ENCODE results near the gene PRODH2.
"Not testable (repeated sequence)": the region's sequence is repeated elsewhere in the genome, so short reads cannot be mapped to it uniquely, and the experiment has no call there.

PRODH2 gene

DNA sequence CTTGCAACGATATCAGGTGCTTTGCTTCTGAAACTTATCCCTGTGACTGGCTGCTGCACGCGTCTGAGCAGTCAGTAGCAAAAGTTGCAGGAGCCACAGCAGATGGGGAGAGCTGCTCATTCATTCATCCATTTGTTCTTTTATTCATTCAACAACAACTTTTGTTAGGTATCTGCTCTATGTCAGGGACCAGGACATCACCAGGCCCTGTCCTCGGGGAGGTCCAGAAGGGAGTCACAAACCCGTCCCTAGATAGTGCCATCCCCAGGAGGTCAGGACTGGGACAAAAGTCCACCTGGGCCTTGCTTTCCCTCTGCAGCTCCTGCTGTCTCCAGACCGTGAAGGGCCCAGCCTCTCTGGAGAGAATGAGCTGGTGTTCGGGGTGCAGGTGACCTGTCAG lies 34.7 kb downstream of the PRODH2 start:
- DNase-seq, result no peak

DNA sequence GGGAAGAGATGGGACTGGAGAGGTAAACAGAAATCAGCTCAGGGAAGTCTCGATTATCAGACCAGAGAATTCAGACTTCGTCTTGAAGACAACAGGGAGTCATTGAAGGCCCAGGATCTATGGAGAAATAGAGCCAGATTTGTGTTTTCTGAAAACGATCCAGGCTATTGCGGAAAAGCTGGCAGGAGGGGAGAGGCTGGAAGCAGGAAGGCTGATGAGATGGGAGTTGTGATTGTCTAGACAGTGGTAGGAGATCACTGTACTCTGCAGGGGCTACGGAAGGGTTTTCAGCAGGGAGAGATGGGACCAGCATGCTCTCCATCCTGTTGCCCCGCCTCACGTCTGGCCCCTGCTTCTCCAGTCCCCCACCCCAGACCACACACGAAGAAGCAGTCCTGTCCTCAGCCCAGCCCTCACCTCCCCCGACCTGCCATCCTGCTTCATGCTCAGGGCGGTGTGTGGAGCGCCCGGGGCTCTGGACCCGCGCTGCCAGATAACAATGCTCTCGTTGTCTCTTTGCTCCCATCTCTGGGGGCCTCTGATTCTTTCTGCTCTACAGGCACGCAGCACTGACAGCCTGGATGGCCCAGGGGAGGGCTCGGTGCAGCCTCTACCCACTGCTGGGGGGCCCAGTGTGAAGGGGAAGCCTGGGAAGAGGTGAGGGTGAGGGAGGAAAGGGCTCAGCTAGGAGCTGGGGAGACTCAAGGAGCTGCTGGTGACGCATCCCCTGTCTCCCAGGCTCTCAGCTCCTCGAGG lies 35.4 kb downstream of the PRODH2 start:
- no peak for DNase-seq

DNA sequence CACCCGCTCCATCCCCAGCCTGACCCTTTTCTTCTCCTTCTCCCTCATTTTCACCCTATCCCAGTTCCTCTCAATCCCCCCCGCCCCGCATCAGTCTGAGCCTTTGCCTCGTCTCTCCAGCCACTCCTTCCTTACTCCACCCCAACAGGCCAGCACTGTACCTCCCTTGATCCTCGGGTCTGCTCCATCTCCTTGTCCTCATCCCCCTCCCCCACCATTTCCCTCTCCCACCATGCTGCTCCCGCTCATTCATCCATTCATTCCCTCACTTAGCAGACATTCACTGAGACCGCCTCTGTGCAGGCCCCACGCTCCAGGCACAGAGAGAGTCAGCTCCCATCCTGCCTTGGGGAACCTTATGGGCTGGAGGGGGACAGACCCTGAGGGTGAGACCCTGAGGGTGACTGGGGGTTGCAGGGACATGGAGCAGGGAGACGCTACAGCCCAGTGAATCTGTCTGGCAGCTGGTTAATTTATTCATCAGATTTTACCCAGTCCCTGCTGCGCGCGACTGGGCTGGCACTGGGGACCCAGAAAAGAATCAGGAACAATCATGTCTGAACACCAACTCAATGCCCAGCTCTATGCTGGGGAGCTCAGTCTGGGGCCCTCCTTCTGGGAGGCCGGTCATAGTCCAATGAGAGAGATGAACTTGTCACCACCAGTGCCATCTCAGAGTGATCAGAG lies 36.4 kb downstream of the PRODH2 start:
- no peak for DNase-seq

DNA sequence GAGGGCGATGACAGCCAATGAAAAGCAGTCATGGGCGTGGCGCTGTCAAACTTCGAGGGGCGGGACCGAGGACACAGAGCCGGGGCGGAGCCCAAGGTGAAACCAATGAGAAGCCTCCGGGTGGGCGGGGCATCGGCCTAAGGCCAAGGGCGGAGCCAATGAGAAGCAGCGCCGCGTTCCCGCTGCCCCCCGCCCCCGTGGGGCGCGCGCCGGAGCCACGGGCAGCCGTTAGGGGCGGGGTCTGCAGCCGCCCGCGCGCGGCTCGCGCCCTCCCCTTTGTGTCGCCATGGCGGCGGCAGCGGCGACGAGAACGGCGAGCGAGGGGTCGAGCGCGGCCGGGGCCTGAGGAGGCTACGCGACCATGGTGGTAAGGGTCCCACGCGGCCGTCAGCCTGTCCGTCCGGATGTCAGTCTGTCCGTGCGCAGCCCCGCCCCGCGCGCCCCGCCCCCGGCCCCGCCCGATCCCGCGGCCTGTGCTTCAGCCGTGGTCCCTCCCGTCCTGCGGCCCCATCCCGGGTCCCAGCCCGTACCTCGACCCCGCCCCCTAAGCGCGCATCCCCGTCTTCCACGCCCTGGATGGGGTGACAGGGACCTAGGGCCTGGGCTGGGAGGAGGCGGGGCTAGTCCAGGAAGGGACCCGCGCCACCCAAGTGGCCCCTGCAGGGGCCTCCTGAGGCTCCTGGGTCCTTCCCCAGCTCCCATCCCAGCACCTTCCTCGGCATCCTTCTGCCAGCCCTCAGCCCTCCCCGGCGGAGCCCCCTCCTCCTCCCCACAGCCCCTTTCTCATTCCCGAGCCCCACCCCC lies 37.1 kb downstream of the PRODH2 start, which contains the start of gene ARHGAP33:
Gene ARHGAP33 (plus strand): TSS at position 267 of the 804 bp plus-strand sequence. CDS start 95 bp downstream, at position 362.
- DNase-seq, result peak; percentile 89

DNA sequence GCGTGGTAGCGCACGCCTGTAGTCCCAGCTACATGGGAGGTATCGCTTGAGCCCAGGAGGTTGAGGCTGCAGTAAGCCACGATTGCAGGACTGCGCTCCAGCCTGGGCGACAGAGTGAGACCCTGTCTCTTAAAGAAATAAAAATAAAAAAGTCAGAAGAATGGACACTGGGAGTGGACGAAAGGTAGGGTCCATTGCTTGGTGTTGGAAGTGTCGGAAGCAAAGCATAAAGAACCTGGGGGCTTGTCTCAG lies 37.7 kb downstream of the PRODH2 start:
- no peak for DNase-seq

DNA sequence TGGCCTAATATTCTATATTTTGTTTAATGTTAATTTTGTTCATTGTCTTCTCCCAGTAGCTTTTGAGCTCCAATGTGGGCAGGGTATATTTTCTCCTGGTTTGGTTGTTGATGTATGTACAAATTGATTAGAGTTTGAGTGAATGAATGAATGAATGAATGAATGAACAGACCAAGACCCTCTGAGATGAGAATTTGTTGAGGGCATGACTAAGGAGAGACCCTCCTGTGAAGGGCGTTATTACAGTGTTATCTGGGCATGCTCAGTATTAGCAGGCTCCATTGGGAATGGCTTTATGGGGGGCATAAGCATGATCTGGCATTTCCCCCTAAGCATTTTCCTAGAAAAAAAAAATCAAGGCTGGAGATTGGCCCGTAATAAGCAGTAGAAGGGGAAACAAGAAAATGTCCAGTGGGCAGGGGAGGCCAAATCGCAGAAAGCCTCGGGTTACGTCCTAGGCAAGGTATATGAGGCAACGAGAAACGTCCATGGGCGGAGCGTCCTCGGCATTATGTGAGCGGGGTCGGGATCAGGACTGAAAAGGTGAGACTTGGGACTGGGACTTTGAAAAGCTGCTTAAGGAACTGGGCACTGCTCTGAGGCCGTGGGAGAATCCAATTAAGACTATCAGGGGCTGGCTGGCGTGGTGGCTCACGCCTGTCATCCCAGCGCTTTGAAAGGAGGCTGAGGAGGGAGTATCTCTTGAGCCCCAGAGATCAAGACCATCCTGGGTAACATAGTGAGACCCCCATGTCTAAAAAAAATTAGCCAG lies 38.2 kb downstream of the PRODH2 start:
- DNase-seq, result no peak

DNA sequence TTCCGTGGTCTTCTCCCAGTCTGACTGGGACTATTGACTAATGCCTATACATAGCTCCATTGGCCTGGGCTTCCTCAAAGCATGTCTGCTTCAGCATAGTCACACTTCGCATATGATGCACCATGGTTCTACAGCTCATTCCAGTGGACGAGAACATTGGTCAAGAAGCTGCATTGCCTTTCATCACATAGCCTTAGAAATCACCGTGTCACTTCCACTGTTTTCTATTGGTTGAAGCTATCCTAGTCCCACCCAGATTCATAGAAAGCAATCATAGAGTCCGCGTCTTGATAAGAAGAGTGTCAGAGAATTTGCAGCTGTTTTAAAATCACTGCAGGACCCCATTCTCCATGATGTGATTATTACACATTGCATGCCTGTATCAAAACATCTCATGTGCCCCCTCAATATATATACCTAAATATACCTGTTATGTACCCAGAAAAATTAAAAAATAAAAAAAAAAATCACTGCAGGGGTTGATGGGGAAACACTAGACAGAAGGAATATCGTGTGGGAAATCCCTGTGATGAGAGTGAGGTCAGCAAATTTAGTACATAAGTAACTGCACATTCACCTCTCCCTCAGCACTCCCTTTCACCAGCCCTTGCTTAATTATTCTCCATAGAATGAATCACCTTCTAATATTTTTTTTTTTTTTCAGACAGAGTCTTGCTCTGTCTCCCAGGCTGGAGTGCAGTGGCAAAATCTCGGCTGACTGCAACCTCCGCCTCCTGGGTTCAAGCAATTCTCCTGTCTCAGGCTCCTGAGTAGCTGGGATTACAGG lies 39.4 kb downstream of the PRODH2 start:
- DNase-seq, result no peak

DNA sequence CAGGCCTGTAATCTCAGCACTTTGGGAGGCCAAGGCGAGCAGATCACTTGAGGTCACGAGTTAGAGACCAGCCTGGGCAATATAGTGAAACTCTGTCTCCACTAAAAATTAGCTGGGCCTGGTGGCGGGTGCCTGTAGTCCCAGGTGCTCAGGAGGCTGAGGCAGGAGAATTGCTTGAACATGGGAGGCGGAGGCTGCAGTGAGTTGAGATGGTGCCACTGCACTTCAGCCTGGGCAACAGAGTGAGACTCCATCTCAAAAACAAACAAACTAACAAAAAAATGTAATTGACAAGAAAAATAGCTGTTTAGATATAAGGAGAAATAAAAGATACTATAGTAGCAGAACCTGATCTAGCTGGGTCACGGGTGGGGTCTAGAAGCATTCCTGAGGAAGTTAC lies 40.3 kb downstream of the PRODH2 start:
- DNase-seq, result not testable (repeated sequence)

DNA sequence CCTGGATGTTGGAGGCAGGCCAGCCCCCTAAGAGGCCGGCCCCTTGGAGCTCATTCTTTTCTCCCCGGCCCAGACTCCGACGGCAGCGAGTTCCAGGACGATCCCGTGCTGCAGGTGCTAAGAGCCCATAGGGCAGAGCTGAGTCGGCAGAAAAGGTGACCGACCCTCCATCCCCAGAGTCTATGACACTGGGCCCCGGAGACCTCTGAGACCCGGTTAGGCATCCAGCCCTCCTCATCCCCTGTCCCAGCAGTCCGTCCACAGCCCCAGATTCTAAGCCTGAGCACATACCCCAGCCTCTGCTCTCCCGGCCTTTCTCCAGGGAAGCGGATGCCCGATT lies 44.6 kb downstream of the PRODH2 start:
- no peak for DNase-seq

DNA sequence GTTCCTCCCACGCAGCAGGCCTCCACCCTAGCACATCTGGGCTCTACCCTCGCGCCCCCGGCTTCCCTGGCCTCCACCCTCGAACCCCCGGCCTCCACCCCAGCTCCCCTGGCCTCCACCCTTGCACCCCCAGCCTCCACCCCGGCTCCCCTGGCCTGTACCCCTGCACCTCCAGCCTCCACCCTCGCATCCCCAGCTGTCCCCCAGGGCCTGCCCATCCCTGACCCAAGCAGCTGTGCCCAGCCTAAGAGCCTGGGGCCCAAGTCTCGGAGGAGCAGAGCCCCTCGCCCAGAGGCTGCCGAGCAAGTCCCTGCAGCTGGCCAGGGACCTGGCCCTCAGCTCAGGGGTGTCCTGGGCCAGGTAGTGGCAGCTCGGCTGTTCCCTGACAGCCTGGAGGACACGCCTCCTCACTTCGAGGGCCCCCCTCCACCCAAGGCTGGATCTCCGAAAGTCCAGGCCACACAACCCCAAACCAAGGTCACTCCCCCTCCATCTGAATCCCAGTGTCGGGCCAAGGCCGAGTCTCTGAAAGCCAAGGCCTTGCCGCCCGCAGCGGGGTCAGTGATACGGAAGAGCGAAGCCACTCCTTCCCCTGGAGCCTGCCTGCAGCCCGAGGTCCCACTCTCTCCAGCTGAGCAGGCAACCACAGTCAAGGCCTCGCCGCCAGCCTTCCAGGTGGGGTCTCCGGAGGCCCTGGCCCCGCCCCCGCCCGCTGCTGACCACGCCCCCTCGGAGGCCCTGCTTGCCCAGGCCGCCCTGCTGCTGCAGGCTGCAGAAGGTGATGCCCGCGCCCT lies 45.2 kb downstream of the PRODH2 start:
- no peak for DNase-seq

DNA sequence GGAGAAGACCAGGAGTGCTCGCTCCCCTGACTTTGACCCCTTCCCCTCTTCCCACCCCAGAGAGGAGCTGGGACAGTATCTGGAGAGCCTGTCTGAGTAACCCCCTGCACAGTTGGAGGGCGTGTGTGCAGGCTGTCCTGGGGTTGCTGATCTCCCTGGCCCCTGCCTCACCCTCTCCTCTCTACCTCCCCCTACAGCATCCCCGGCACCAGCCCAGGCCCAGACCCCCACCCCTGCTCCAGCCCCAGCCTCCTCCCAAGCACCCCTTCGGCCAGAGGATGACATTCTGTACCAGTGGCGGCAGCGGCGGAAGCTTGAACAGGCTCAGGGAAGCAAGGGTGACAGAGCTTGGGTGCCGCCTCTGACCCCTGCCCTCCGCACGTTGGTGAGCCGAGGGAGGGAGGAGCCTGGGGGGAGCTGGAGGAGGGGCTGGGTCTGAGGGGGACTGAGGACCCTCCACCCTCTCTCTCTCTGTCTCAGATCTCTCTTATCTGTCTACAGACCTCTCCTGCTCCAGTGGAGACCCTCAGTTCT lies 46.0 kb downstream of the PRODH2 start:
- DNase-seq, result no peak

DNA sequence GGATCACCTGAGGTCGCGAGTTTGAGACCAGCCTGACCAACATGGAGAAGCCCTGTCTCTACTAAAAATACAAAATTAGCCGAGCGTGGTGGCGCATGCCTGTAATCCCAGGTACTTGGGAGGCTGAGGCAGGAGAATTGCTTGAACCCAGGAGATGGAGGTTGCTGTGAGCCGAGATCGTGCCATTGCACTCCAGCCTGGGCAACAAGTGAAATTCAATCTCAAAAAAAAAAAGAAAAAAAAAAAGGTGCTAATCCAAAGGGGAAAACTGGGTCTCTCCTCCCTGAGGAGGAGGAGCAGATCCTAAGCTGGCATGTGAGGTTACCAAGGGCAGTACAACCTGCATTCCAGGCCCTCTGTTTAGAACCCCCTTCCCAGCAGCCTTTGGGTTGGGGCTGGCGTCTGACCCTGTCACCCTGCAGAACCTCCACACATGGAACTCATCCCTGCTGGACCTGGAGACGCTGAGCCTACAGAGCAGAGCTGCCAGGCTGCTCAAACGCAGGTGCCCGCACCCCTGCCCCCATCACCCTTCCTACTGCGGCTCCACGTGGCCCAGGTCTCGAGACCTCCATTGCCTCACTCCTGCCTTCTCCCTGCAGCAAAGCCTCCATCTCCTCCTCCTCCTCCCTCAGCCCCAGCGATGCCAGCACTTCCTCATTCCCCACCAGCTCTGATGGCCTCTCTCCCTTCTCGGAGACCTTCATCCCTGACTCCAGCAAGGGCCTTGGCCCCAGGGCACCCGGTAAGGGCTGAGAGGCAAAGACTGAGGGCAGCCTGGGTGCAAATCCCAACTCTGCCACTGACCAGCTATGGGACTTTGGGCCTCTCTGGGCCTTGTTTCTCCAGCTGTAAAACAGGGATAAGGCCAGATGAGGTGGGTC lies 48.0 kb downstream of the PRODH2 start:
- DNase-seq, result no peak

DNA sequence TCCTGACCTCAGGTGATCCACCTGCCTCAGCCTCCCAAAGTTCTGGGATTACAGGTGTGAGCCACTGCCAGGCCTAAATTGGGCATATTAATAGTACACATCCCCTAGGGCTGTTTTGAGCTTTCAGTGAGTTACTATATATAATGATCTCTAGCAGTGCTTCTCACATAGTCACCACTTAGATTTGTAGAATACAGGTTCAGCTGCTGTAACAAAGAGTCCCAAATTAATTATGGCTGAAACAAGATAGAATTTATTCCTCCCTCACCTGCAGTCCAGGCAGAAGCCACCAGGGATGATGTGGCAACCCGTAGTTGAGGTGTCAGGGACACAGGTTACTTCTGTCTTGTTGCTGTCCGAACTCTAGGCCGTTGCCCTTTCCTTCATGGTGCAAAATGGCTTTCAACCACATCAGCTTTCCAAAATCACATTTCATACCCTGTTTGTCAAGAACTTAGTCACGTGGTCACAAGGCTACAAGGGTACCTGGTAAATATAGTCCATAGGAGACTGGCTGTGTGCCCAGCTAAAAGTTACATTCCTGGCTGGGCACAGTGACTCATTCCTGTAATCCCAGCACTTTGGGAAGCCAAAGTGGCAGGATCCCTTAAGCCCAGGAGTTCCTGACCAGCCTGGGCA lies 51.8 kb downstream of the PRODH2 start:
- DNase-seq, result no peak

DNA sequence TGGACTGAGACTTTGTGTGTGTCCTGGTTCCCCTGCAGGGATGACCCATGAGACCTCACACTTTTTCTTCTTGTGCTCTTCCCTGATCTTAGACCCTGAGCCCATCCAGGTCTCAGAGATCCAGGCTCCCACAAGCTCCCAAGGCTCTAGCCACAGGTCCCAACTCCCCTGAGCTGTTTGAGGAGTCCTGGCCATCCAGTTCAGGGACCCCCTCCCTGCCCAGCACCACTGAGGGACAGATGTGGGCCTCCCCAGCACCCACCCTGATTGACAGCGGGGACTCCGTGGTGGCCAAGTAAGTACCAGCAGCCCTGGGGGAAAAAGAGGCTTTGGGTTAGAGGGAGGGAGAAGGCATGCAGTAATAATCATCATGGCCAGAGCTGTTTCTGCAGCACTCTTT lies 52.9 kb downstream of the PRODH2 start:
- DNase-seq, result no peak

DNA sequence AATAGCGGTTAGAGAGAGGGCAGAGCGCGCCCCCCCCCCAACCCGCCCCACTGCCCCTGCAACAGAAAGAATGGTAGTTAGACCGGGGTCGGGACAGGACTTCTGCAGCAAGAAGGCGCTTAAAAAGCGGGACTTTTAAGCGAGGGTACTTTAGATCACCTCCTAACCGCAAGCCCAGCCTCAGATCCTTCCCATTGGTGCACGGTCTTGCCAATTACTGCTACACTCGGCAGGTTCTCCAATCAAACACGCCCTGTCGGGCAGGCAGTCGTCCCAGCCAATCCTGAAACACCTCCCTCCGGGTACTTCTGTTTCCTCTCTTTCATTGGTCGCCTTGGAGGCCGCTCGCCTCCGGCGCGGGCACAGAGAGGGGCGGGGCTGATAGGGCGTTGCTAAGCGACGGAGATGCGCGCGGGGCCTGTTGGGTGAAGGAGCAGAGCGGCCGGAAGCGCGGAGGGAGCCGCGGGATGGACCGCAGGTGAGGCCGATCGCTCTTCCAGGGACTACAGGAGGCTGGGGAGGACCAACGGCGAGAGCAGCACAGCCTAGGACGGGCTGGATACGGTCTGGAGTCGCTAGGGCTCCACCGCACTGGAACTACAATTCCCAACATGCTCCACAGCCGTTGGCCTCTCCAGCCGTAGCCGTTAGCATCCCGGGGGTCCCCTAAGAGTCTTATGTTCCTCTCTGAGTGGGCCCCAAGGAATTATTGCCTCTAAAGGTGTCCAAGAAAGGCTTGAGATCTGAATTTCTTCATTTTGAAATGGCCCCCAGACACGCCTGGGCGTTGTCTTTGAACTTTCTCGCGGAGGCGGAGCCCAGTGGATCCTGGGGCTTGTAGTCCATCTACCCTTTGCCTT lies 54.7 kb downstream of the PRODH2 start, which contains the start of gene PROSER3:
Gene PROSER3 (plus strand): TSS at position 428 of the 860 bp plus-strand sequence. CDS start 40 bp downstream, at position 468.
- DNase-seq, result peak; percentile 99

DNA sequence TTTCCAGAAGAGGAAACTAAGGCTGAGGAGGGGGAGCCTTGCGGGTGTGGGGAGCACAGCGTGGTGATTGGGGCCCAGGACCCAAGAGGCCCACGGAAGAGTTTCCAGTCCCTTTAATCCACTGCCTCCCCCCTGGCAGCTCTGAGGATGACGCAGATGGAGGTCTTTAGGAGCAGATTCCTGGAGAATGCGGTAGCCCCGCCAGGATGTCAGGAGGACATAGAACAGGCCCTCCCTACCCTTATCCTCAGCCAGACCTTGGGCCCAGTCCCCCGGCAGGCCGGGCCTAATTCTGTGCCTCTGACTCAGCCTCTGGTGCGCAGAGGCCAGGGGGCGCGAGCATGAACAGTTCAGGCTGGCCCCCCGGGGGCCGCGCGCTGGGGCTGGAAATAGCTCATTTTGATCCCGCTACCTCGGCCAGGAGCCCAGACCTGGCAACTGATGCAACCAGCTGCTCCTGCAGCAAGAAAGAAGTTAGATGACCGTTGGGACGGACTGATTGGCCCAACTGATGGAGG lies 55.4 kb downstream of the PRODH2 start:
- peak; percentile 89 for DNase-seq

DNA sequence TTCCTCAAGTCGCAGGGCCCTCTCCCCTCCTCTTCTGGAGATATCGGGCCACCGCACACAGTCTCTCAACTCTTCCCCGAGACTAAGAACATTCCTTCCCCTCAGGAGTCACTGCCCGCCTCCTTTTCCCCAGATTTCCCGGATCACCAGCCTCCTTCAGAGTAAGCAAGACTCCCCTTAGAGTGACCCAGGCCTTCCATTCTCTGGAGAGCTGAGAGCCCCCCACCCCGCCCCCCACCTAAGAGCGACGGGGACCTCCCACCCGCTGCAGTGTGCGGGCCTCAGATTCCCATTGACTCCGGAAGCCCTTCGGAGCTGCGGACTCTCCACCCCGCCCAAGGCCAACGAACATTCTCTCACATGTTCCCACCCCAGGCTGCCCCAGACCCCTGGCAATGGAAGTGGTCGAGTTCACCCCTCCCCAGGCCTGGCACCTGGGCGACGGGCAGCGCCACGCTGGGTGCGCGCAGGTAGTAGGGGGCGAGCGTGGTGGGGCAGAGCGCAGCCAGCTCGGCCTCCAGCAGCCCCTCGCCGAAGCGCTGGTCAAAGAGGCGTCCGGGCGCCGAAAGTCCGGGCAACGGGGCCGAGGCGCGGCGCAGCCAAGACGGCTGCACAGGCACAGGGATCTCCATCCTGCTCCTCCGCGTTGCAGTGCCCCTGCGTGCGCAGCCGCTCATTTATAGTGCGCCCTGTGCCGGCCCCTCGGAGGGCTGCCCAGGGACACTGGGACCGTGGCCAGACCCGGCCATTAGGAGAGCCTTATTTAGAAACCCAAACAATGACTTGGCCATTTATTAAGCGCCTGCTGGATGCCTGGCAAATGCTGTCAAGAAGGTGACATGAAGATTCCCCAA lies 56.0 kb downstream of the PRODH2 start, which contains the start of gene HSPB6:
Gene HSPB6 (minus strand): TSS at position 653 of the 854 bp plus-strand sequence. CDS start 21 bp downstream, at position 632.
- no peak for DNase-seq
